T-cell (primary cell): Measurements from ENCODE around the gene POLG. TPM values are rescaled to one million over a fixed set of nuclear protein-coding genes. Genes with fewer than 3 reads are reported as not detected.

Experiments
- ATAC-seq, 4 experiments: fragments of 200-7000 bp in 3 of 4; fragments of 150-1000 bp in 1 of 4; cut with Tn5 transposase; replicated peaks in 1 of 4; 1 replicate in 3 of 4; 2 replicates in 1 of 4; pipeline ENCODE4 v1.10.0; 2021; ENCODE audit warnings: moderate library complexity in 3 of 4, mild to moderate bottlenecking in 2 of 4, moderate number of reproducible peaks in 1 of 4
- CTCF ChIA-PET, 2 donors: fragments of 300-600 bp; sonication (Branson Sonifier 250); formaldehyde crosslinking; loops; one replicate each; lab custom pipeline; 2022; ENCODE audit warnings: antibody characterized with exemption in 2 of 2; lab: Charles Lee
- POLR2A ChIA-PET, 2 donors: fragments of 300-600 bp; sonication (Branson Sonifier 250); formaldehyde crosslinking; loops; one replicate each; lab custom pipeline; 2022; ENCODE audit warnings: antibody characterized with exemption in 2 of 2; lab: Charles Lee
- DNase-seq, 35 experiments: peaks; one replicate each; pipeline versions ENCODE4 v3.0.0 to v3.0.0-alpha.2; 2013 to 2023
- H3K27ac ChIP-seq: one replicate; pipeline ENCODE4 v1.5.1; 2013; ENCODE audit warnings: low read length
- H3K27me3 ChIP-seq, 2 experiments: replicated peaks in 1 of 2; 1 replicate in 1 of 2; 2 replicates in 1 of 2; pipeline versions ENCODE4 v1.6.1 to v1.7.0; 2013; ENCODE audit warnings: low read length in 1 of 2, mixed read lengths in 1 of 2; ENCODE audit not compliant: control insufficient read depth in 2 of 2, insufficient read depth in 2 of 2; ENCODE audit errors: extremely low read depth in 1 of 2
- H3K36me3 ChIP-seq, 2 donors: 1 replicate in 1 of 2; 2 replicates in 1 of 2; pipeline versions ENCODE4 v1.6.1 to v1.7.0; 2013; ENCODE audit warnings: low read length in 1 of 2; ENCODE audit not compliant: control insufficient read depth in 2 of 2, insufficient read depth in 1 of 2; ENCODE audit errors: extremely low read depth in 1 of 2
- H3K4me1 ChIP-seq, 2 experiments: 1 replicate in 1 of 2; 2 replicates in 1 of 2; pipeline versions ENCODE4 v1.6.1 to v1.7.0; 2013; ENCODE audit warnings: low read length in 2 of 2, mixed read lengths in 1 of 2; ENCODE audit not compliant: insufficient read depth in 2 of 2, control insufficient read depth in 1 of 2; ENCODE audit errors: extremely low read depth in 1 of 2
- H3K4me3 ChIP-seq, 2 donors: 1 replicate in 1 of 2; 2 replicates in 1 of 2; pipeline versions ENCODE4 v1.5.1 to v1.7.0; 2013; ENCODE audit warnings: mild to moderate bottlenecking in 2 of 2, low read length in 1 of 2, moderate library complexity in 1 of 2; ENCODE audit not compliant: control insufficient read depth in 1 of 2; ENCODE audit errors: extremely low read depth in 1 of 2
- H3K9me3 ChIP-seq: 2 replicates; pipeline ENCODE4 v1.7.0; 2013
- H3K27ac Mint-ChIP-seq, 2 donors: one replicate each; pipeline ENCODE4 v1.8.0; 2020 to 2021; ENCODE audit warnings: mild to moderate bottlenecking in 2 of 2, mixed read lengths in 2 of 2
- H3K27me3 Mint-ChIP-seq, 2 donors: one replicate each; pipeline ENCODE4 v1.8.0; 2021 to 2022; ENCODE audit warnings: mixed read lengths in 2 of 2
- H3K36me3 Mint-ChIP-seq: one replicate; pipeline ENCODE4 v1.8.0; 2021; ENCODE audit warnings: mixed read lengths
- H3K4me1 Mint-ChIP-seq, 3 donors: one replicate each; pipeline ENCODE4 v1.8.0; 2020 to 2022; ENCODE audit warnings: mixed read lengths in 3 of 3, mild to moderate bottlenecking in 1 of 3
- H3K4me3 Mint-ChIP-seq, 3 donors: one replicate each; pipeline ENCODE4 v1.8.0; 2020 to 2022; ENCODE audit warnings: mild to moderate bottlenecking in 3 of 3, mixed read lengths in 3 of 3, moderate library complexity in 3 of 3
- H3K9me3 Mint-ChIP-seq, 3 donors: one replicate each; pipeline ENCODE4 v1.8.0; 2020 to 2022; ENCODE audit warnings: mixed read lengths in 3 of 3
- WGBS: methylation state at CpG from one replicate; pipeline ENCODE4 v1.1.5; 2013; ENCODE audit warnings: missing lambda C conversion rate; ENCODE audit not compliant: insufficient coverage; 5-methylcytosine and 5-hydroxymethylcytosine counted together
- total RNA-seq, 35 experiments: library from RNA in 6 of 35; stranded (reverse) in 6 of 35; fragments of 120-200 nt in 1 of 35; gene quantifications; one replicate each; pipeline versions ENCODE4 v1.2.1 to v1.2.4 and lab custom pipeline; 2013 to 2026

The POLG gene
- total RNA-seq, 5 donors from 2014 or later (not counting 1 experiment from before 2014, with no cell fraction given) = 136 to 171 (median 165) TPM

GRCh38 chr15:89309993-89310392 lies 24.6 kb downstream of the POLG start:
- H3K36me3 ChIP-seq = peaks cover 0 to 13% of the 10 kb centered on the region in 2 donors
- Mint-ChIP-seq H3K4me1 (peaks cover 0 to 6% (median 5%) of the 10 kb centered on the region in 3 donors), H3K27ac (peak overlapping the region; percentile 24 to 26), H3K27me3 (no peaks in the 10 kb centered on the region), H3K36me3 (peaks cover 2% of the 10 kb centered on the region), H3K9me3 (no peaks in the 10 kb centered on the region), H3K4me3 (no peak overlapping the region)
- ChIA-PET POLR2A (no interaction called here), CTCF (no interaction called here)
- no peaks in the 10 kb centered on the region for H3K9me3 ChIP-seq
- no peaks in the 10 kb centered on the region for H3K4me1 ChIP-seq
- H3K27me3 ChIP-seq = no peaks in the 10 kb centered on the region
- H3K27ac ChIP-seq = no peak overlapping the region
- H3K4me3 ChIP-seq = no peak overlapping the region
- no peak for ATAC-seq
- WGBS = no CpG with 5 or more reads among the region's 2 CpGs
- DNase-seq = no peak

GRCh38 chr15:89308236-89308635 lies 26.4 kb downstream of the POLG start:
- Histone ChIP-seq H3K27ac (no peak overlapping the region), H3K27me3 (no peaks in the 10 kb centered on the region), H3K4me1 (no peaks in the 10 kb centered on the region), H3K4me3 (no peak overlapping the region), H3K36me3 (peaks cover 0 to 10% of the 10 kb centered on the region in 2 donors), H3K9me3 (no peaks in the 10 kb centered on the region)
- ATAC-seq = no peak
- ChIA-PET CTCF (no interaction called here), POLR2A (interaction anchor here in 1 of 2 donors (0.5 kb wide), 1 partner anchor 485 kb away, joined by 3 read pairs; no protein-coding TSS in a partner anchor)
- no peaks in the 10 kb centered on the region for H3K9me3 Mint-ChIP-seq
- peaks cover 4% of the 10 kb centered on the region for H3K36me3 Mint-ChIP-seq
- no peak for DNase-seq
- H3K27me3 Mint-ChIP-seq = no peaks in the 10 kb centered on the region
- 100% methylated on average over 2 of the region's 3 CpGs for WGBS
- H3K4me3 Mint-ChIP-seq = no peak overlapping the region
- peak overlapping the region in 1 of 2 donors; percentile 28 for H3K27ac Mint-ChIP-seq
- peaks cover 0 to 6% (median 4%) of the 10 kb centered on the region in 3 donors for H3K4me1 Mint-ChIP-seq

- Histone ChIP-seq H3K27ac (no peak overlapping the region), H3K4me3 (no peak overlapping the region), H3K9me3 (no peaks in the 10 kb centered on the region), H3K4me1 (no peaks in the 10 kb centered on the region), H3K36me3 (peaks cover 0 to 6% of the 10 kb centered on the region in 2 donors), H3K27me3 (no peaks in the 10 kb centered on the region)
- peaks cover 9% of the 10 kb centered on the region for H3K36me3 Mint-ChIP-seq
- no peak overlapping the region for H3K4me3 Mint-ChIP-seq
- peak overlapping the region in 1 of 2 donors; percentile 28 for H3K27ac Mint-ChIP-seq
- ATAC-seq (no peak), DNase-seq (no peak)
- POLR2A ChIA-PET = interaction anchor here in 1 of 2 donors (0.5 kb wide), 1 partner anchor 485 kb away, joined by 3 read pairs; no protein-coding TSS in a partner anchor
- CTCF ChIA-PET = no interaction called here
- peaks cover 0 to 6% (median 4%) of the 10 kb centered on the region in 3 donors for H3K4me1 Mint-ChIP-seq
- no peaks in the 10 kb centered on the region for H3K27me3 Mint-ChIP-seq
- no peaks in the 10 kb centered on the region for H3K9me3 Mint-ChIP-seq
- WGBS = no CpG with 5 or more reads among the region's 2 CpGs
Observed at GRCh38 chr15:89307791-89308190, 26.8 kb downstream of the POLG start.

- Histone ChIP-seq H3K9me3 (no peaks in the 10 kb centered on the region), H3K4me1 (no peaks in the 10 kb centered on the region), H3K36me3 (peaks cover 0 to 7% of the 10 kb centered on the region in 2 donors), H3K27ac (no peak overlapping the region), H3K4me3 (no peak overlapping the region), H3K27me3 (no peaks in the 10 kb centered on the region)
- Mint-ChIP-seq H3K27me3 (no peaks in the 10 kb centered on the region), H3K9me3 (no peaks in the 10 kb centered on the region), H3K27ac (no peak overlapping the region), H3K4me3 (no peak overlapping the region), H3K4me1 (peaks cover 0 to 6% (median 4%) of the 10 kb centered on the region in 3 donors), H3K36me3 (peaks cover 9% of the 10 kb centered on the region)
- ChIA-PET POLR2A (no interaction called here), CTCF (interaction anchor here in 1 of 2 donors (0.6 kb wide), 1 partner anchor 268 kb away, joined by 3 read pairs; no protein-coding TSS in a partner anchor)
- no CpG with 5 or more reads among the region's 2 CpGs for WGBS
- ATAC-seq (no peak), DNase-seq (no peak)
Observed at GRCh38 chr15:89307046-89307587, 27.5 kb downstream of the POLG start.

- Histone ChIP-seq H3K36me3 (peaks cover 0 to 17% of the 10 kb centered on the region in 2 donors), H3K4me3 (no peak overlapping the region), H3K4me1 (no peaks in the 10 kb centered on the region), H3K9me3 (no peaks in the 10 kb centered on the region), H3K27ac (no peak overlapping the region), H3K27me3 (no peaks in the 10 kb centered on the region)
- WGBS = 100% methylated on average over 1 of the region's 3 CpGs
- DNase-seq (no peak), ATAC-seq (no peak)
- H3K4me3 Mint-ChIP-seq = no peak overlapping the region
- H3K9me3 Mint-ChIP-seq = no peaks in the 10 kb centered on the region
- H3K36me3 Mint-ChIP-seq = peaks cover 9% of the 10 kb centered on the region
- no peak overlapping the region for H3K27ac Mint-ChIP-seq
- H3K27me3 Mint-ChIP-seq = no peaks in the 10 kb centered on the region
- POLR2A ChIA-PET = interaction anchor here in 1 of 2 donors (0.9 kb wide), 1 partner anchor 32 kb away, joined by 3 read pairs; no protein-coding TSS in a partner anchor
- CTCF ChIA-PET = interaction anchor here (0.5 to 0.9 kb wide), 2 partner anchors 39 to 99 kb away, joined by 3 to 4 read pairs; no protein-coding TSS in a partner anchor
- peaks cover 0 to 2% (median 0%) of the 10 kb centered on the region in 3 donors for H3K4me1 Mint-ChIP-seq
Observed at GRCh38 chr15:89305395-89305794, 29.2 kb downstream of the POLG start.

- ChIA-PET CTCF (no interaction called here), POLR2A (no interaction called here)
- Histone ChIP-seq H3K4me3 (no peak overlapping the region), H3K36me3 (peaks cover 0 to 17% of the 10 kb centered on the region in 2 donors), H3K27me3 (no peaks in the 10 kb centered on the region), H3K27ac (no peak overlapping the region), H3K9me3 (no peaks in the 10 kb centered on the region), H3K4me1 (no peaks in the 10 kb centered on the region)
- no peaks in the 10 kb centered on the region for H3K27me3 Mint-ChIP-seq
- no peaks in the 10 kb centered on the region for H3K4me1 Mint-ChIP-seq
- no peak overlapping the region for H3K27ac Mint-ChIP-seq
- no peaks in the 10 kb centered on the region for H3K9me3 Mint-ChIP-seq
- peaks cover 12% of the 10 kb centered on the region for H3K36me3 Mint-ChIP-seq
- no peak overlapping the region for H3K4me3 Mint-ChIP-seq
- no CpG with 5 or more reads among the region's 2 CpGs for WGBS
- DNase-seq (no peak), ATAC-seq (no peak)
Observed at GRCh38 chr15:89303986-89304385, 30.6 kb downstream of the POLG start.
